NCI-H2081 treated with DMSO at 0.1 percent for 48 hours (cell line): Measurements from ENCODE around the gene AHSA1.

Experiments
- DNase-seq: peaks from one replicate; lab custom pipeline; 2025; lab: John Stamatoyannopoulos, UW

AHSA1 gene

DNA sequence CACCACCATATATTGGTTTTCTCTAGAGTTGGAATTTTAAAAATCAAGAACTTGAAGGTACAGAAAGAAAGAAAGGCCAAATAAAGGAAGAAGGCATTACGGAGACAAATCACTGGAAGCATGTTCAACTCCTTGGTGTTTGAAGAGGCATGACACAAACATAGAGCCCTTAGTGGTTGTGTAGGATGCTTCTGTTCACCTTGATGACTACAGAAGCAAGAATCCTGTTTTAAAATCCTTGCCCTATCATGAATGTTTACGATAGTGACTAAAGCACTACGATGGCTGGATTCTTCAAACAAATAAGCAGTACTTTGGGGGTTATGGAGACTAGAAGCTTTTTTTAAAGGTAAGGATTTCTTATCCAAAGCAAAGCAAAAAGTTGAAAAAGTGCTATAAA lies 51.0 kb downstream of the AHSA1 start:
- no peak for DNase-seq

DNA sequence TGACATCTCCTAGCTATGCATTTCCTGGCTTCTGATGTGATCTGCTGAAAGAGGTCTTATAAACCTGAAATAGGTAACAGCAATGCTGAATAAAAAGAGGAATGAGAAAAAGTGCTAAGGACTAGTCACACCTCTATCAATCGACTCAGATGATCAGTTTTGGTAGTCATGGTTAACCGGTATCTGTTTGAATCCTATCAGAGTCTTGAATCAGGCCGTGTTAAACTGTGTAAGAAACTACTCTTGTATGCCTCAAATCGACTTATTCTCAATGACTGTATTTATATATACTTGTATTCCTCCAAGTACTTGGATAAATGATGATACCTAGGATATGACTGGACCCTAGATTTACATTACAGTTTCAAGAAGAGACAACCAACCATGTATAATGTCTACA lies 51.5 kb downstream of the AHSA1 start:
- DNase-seq, result no peak

DNA sequence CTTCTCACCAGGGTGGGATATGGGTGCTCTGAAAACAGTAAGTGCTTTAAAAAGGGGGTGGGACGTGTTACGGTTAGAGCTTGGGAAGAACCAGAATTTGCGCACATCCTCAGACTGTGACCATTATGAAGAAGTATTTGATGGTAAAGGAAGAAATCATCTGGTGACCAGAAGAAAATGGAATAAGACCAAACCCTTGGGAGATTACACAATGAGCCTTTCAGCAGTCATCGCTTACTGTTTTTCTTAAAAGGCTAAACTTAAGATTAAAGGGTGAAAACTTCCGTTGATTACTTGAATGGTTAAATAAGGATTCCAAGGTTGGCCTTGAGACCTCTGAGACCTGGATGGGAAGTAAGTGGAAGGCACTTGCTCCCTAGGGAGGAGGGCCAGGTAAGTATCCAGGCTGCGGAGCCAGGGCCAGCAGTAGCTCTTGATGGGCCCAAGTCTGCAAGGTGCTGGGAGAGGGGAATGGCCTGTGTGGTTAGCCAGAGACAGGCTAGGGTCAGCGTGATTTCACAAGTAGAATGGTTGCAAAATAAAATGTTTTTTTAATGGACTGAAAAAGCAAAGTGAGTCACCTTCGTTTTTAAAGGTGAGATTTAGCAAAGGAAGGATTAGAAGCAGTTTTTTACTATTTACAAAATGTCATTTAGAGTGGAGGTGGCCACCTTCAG lies 53.7 kb downstream of the AHSA1 start:
- no peak for DNase-seq

DNA sequence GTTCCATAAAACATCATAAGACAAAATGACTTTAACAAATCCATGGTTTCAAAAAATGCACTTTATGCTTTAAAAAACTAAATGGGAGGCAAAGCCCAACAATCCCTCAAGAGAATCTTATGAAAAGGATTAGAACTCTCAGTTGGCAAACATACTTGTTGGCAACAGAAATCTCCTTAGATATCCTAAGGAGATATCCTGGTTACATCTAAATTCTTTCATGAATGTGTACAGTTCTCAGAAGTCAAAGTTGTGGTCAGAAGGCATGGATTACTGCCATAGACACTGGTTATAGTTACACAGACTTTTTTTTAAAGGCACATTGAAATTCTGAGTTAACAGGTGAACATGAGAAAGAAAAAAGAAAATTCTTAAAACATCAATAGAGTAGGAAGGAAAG lies 58.2 kb downstream of the AHSA1 start:
- DNase-seq, result no peak
